HG03342 (cell line): Measurements from ENCODE around the gene ABLIM3.
"Not testable (repeated sequence)": the region's sequence is repeated elsewhere in the genome, so short reads cannot be mapped to it uniquely, and the experiment has no call there.

ENCODE experiments used
- ATAC-seq: cut with Tn5 transposase; IDR thresholded peaks from one replicate; pipeline ENCODE4 v1.9.1; 2021; ENCODE audit warnings: mild to moderate bottlenecking, moderate library complexity; ENCODE audit not compliant: unreplicated experiment

ABLIM3 gene

GRCh38 chr5:149185067-149185466 is 43.8 kb downstream of the ABLIM3 start:
- ATAC-seq = no peak

DNA sequence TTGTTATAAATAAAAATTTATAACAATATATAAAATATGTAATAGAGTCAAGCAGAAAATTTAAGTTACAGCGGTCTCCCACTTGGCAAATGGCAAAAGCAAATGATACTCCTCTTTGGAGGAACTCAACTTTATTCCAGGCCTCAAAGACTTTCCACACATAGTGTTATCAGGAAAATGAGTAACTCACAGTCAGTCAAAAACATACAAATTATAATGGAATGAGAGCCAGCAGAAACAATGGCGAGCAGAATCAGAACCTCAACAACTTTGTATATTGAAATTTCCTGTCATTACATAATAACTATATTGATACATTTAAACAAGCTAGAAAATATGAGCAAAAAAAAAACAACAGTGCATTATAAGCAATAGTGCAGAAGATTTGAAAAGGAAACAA is 45.2 kb downstream of the ABLIM3 start:
- ATAC-seq = no peak

DNA sequence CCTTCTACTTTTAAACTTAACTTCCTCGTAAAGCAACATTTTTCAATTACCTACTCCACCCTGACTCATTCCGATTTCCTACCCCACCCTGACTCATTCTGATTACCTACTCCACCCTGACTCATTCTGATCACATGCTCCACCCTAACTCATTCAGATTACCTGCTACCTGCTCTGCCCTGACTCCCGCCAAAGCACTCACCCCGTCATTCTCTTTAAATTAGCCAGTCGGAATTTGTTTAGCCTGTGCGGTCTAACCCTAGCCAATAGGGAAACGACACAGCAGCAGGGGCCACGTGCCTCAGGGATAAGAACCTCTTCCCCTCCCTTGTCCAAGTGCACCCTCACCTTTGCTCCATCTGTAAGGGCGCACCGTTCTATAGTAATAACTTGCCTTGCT is 46.3 kb downstream of the ABLIM3 start:
- not testable (repeated sequence) for ATAC-seq

GRCh38 chr5:149188383-149188782 is 47.1 kb downstream of the ABLIM3 start:
- ATAC-seq = no peak

- ATAC-seq = no peak
These were observed 54.1 kb downstream of the ABLIM3 start for GRCh38 chr5:149195337-149195887.

- no peak for ATAC-seq
These were observed 54.7 kb downstream of the ABLIM3 start for GRCh38 chr5:149195962-149196361.

GRCh38 chr5:149198148-149198547 is 56.9 kb downstream of the ABLIM3 start:
- ATAC-seq = no peak

DNA sequence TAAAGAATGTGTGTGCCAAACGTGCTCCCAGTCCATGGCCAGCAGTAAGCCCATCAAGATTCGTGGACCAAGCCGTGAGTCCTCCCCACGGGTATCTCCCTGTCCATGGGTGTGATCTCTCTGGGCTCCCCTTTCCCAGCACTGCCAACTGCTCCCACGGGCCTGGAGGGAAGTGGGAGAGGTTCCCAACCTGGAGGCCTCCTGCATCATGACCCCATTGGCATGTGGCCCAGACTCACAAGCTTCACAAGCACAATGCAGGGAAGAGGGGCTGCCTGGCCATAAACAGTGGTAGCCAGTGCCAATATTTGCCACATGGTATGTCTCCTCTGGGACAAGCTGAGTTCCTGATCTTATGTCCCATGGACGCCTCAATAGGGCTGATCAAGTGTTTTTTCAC is 59.1 kb downstream of the ABLIM3 start:
- ATAC-seq = no peak

DNA sequence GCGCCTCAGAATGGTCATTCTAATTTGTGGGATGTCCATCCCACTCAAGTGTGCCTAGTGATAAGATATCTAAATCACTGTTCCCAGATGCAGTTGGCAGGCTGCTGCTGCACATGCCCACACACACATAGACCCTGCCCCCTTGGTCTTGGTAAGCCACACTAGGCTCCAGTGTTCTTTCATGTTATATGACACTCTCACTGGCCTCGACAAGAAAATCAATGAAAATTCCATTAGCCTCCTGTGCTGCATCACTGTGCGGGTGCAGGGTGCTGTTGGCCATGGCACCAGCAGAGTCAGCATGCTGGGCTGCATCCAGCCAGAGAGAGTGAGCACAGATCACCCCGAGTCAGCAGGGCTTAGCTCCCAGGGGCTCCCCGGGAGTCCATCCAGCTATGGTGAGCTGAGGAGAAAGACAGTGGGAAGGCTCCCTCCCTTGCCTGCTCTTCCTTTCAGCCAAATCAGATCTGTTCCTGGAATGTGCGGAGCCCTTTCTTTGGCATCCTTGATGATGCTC is 59.9 kb downstream of the ABLIM3 start:
- ATAC-seq = no peak

- ATAC-seq = no peak
These were observed 61.7 kb downstream of the ABLIM3 start for GRCh38 chr5:149202910-149203451.

DNA sequence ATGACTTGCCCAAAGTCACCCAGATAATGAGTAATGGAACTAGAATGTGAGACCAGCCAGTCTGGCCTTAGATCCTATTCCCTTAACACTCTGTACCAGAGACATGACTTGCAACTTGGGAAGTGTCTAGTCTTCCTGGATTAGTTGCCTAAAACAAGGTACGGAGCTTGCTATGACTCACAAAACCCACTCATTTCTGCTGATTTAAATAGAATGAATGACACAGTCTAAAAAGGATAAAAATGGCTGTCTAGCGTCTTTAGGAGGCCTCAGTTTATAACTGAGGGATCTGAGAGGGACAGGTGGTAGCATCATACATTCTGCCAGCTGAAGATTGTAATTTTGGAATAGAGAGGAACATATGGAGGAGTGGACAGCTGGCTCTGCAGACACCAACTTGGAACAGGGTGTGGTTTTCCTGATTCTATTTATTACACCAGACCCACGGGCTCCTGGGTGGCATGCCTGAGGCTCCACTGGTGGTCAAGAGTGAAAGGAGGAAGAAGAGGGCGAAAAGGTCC is 62.7 kb downstream of the ABLIM3 start:
- ATAC-seq = no peak

DNA sequence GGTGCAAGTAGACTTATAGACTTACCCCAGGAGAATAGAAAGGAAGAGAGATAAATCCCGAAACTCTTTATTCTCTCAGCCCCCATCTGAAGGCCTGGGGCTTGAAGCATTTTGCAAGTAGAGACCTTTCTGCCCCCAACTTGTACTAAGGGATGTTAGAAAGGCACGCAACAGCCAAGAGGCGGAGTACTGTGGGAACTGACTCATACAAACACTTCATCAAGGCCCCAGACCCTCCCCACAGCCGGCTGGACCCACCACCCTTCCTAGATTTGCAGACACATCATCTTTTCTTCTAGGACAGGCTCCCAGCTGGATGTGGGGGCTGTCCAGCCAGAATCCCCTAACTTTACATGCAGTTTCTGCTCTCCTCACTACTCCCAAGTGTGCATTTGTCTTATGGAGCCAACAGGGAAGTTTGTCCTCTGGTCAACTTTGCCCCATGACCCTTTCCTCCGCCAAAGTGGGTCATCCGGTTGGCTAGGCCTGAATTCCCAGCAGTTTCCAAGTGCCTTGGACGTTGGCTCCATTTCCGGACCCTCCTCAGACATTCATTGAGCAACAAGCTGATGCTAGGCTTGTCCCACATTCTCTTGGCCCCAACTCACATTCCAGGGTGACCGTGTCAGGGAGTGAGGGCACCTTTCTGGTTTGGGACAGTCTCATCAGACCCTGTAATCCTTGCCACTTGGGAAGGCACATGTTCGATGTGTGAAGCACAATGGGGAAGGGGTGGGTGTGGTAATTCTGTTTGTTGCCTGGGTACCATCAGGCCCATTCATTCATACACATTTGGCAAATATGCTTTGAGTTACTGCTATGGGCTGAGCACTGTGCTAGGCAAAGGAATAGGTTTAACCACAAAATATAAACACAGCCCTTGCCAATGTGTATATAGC is 64.6 kb downstream of the ABLIM3 start:
- no peak for ATAC-seq

DNA sequence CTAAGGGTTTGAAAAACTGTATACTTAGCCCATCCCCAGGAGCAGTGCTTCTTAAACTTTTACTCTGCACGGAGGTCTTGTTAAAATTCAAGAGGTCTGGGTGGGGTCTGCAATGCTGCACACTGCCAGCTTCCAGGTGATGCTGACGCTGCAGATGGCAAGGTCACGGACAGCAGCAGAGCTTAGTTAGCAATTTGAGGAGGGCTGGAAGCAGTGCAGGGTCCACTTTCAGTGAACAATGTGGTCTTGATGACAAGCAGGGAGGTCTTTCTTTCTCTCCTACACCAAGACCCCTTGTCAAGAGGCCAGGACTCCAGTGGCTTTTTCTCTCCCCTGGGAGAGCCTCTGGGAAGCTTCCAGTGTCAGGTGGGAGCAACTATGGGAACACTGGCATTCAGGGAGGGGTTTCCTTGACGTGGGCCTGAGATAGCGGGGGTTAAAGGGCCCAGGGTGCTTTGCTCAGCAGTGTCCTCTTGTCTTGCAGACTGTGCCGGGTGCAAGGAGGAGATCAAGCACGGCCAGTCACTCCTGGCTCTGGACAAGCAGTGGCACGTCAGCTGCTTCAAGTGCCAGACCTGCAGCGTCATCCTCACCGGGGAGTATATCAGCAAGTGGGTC is 65.3 kb downstream of the ABLIM3 start:
- no peak for ATAC-seq

DNA sequence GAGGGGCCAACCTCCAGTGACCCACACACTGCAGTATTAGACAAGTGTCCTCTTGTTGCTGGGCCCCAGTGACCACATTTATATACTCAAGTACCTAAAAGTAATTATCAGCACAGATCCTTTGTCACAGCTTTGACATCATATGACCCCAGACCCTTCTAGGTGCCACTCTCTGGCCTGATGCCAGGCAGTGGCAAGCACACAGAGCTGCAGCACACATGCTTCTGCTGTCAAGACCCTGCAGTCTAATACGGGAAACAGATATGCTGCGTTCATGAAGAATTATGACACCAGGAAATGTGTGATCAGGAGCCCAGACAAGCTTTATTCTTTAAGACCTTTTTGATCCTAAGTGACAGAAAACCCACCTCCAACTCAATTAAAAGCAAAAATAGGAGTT is 66.5 kb downstream of the ABLIM3 start:
- ATAC-seq = no peak

GRCh38 chr5:149210225-149210624 is 68.9 kb downstream of the ABLIM3 start:
- ATAC-seq = no peak

DNA sequence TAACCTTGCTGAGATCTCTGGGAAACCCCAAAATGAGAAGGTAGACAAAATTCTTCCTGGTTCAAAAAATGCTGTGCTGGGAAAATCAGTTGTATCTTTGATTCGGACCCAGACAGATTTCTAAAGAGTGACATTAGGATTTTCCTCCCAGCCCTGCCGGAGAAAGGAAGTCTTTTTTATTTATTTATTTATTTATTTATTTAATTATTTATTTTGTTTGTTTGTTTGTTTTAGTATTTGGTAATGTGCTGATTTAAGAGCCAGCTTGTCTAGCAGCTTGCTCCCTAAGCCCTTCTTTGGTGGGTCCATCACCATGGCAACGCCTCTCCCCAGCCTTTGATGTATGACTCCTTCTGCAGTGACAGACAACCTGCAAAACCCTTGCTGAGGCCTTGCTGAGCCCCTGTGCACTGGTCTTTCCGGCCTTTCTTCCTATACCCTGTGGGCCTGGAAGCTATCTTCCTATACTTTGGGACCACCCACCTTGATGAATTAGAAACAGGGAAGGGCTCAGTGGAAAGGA is 69.7 kb downstream of the ABLIM3 start:
- ATAC-seq = no peak

DNA sequence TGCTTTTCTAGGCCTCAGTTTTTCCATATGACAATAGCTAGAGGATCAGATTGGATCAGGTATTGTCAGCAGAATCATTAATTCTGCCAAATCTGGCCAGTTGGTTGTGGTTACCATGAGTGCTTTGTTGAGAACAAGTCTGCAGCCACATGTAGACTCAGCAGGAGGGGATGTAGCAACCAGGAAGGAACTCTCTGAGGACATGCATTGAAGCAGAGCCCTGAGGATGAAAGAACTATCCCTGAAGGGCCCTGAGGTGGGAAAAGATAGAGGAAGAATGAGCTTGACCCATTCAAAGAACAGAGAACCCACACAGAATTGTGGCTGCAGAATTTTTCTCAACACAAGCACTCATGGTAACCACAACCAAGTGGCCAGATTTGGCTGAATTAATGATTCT is 70.3 kb downstream of the ABLIM3 start:
- ATAC-seq = no peak

GRCh38 chr5:149212198-149212951 is 71.1 kb downstream of the ABLIM3 start:
- no peak for ATAC-seq

DNA sequence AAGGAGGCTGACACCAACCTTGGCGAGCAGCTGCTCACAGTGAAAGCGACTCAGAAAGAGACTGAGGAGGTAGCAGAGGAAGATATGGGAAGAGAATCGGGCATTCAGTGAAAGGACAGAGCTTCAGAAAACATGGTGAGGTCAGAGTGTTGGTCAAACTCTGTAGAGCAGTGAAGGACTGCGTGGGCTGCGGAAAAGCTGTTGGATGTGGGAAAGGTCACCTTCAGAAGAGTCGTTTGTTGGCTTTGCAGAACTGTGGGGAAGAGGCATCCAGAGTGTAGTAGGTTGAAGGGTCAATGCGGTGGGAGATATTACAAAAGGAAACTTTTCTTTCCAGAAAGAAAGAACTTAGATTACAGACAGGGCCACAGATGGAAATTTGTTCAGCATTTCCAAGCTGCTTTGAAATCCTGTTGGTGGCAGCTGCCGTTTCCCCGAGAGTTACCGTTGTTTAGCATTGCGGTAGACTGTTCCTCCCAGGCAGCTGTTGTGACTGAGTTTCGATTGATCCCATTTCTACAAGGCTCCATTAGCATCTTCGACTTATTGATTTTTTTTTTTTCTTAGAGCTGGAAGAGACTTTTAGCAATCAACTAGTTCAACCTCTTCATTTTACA is 72.1 kb downstream of the ABLIM3 start:
- no peak for ATAC-seq

- no peak for ATAC-seq
These were observed 74.3 kb downstream of the ABLIM3 start for GRCh38 chr5:149215478-149216090.
